ENCODE results near the gene AMN.

- TF ChIP-seq TAF1 (IDR thresholded peaks at IDR 0.05; ENCODE audit: borderline replicate concordance, insufficient read depth, low read length) (no peak), SIN3A (IDR thresholded peaks at IDR 0.05; ENCODE audit: borderline replicate concordance, insufficient read depth, low read length) (no peak), POLR2AphosphoS5 (IDR thresholded peaks at IDR 0.05; ENCODE audit: low read depth, low read length) (no peak)
These were observed 28.6 kb downstream of the AMN start for GRCh38 chr14:102951034-102951433.

All from PFSK-1 (cell line).